UCSD-AML1 (cell line): ENCODE measurements around the gene CD180.
"Not testable (repeated sequence)": the region's sequence is repeated elsewhere in the genome, so short reads cannot be mapped to it uniquely, and the experiment has no call there.

ENCODE experiments used
- DNase-seq: peaks from one replicate; lab custom pipeline; 2025; ENCODE audit not compliant: unreplicated experiment; lab: John Stamatoyannopoulos, UW

CD180 gene

GRCh38 chr5:67189931-67190330, 6.7 kb downstream of the CD180 start:
- DNase-seq, result no peak

GRCh38 chr5:67189079-67189354, 7.6 kb downstream of the CD180 start:
- DNase-seq, result no peak

- no peak for DNase-seq
Observed at GRCh38 chr5:67188274-67189078, 8.1 kb downstream of the CD180 start.

GRCh38 chr5:67187006-67187715, 9.4 kb downstream of the CD180 start:
- no peak for DNase-seq

GRCh38 chr5:67183859-67184258, 12.7 kb downstream of the CD180 start:
- DNase-seq, result no peak

- DNase-seq, result peak; percentile 70
Observed at GRCh38 chr5:67182301-67182790, 14.3 kb downstream of the CD180 start.

GRCh38 chr5:67181648-67182221, 14.9 kb downstream of the CD180 start:
- DNase-seq, result peak; percentile 31

GRCh38 chr5:67179697-67180361, 16.8 kb downstream of the CD180 start:
- DNase-seq, result no peak

GRCh38 chr5:67178966-67179365, 17.6 kb downstream of the CD180 start:
- no peak for DNase-seq

GRCh38 chr5:67178085-67178484, 18.5 kb downstream of the CD180 start:
- no peak for DNase-seq

- DNase-seq, result no peak
Observed at GRCh38 chr5:67176936-67177335, 19.7 kb downstream of the CD180 start.

- no peak for DNase-seq
Observed at GRCh38 chr5:67173959-67174358, 22.6 kb downstream of the CD180 start.

- DNase-seq, result not testable (repeated sequence)
Observed at GRCh38 chr5:67173351-67173750, 23.2 kb downstream of the CD180 start.

- DNase-seq, result no peak
Observed at GRCh38 chr5:67170767-67171166, 25.8 kb downstream of the CD180 start.

- no peak for DNase-seq
Observed at GRCh38 chr5:67168069-67168468, 28.5 kb downstream of the CD180 start.

- no peak for DNase-seq
Observed at GRCh38 chr5:67166460-67167285, 29.9 kb downstream of the CD180 start.

- no peak for DNase-seq
Observed at GRCh38 chr5:67165526-67166459, 30.8 kb downstream of the CD180 start.

- DNase-seq, result no peak
Observed at GRCh38 chr5:67164856-67165525, 31.6 kb downstream of the CD180 start.
